HL-60/S4 (cell line): ENCODE results near the gene CLEC5A.
"Not testable (repeated sequence)": the region's sequence is repeated elsewhere in the genome, so short reads cannot be mapped to it uniquely, and the experiment has no call there.

Source experiments
- in situ Hi-C: fragments of 300-500 bp; cut with MboI; formaldehyde crosslinking; loops from 2 replicates; pipeline ENCODE4 v1.14.3; 2022; ENCODE audit warnings: low sequenced_read_pairs

The CLEC5A gene

GRCh38 chr7:141949911-141950310 lies 3.1 kb upstream of the CLEC5A start:
- in situ Hi-C loops: no loop called here

GRCh38 chr7:141949451-141949850 lies 2.7 kb upstream of the CLEC5A start:
- in situ Hi-C loops: no loop called here

GRCh38 chr7:141949021-141949420 lies 2.2 kb upstream of the CLEC5A start:
- in situ Hi-C loops: no loop called here

- in situ Hi-C loops: no loop called here
Observed at GRCh38 chr7:141945356-141945755, 1.4 kb downstream of the CLEC5A start.

GRCh38 chr7:141944811-141945210 lies 2.0 kb downstream of the CLEC5A start:
- in situ Hi-C loops: no loop called here

- in situ Hi-C loops: no loop called here
Observed at GRCh38 chr7:141943846-141944245, 2.9 kb downstream of the CLEC5A start.

GRCh38 chr7:141941075-141941474 lies 5.7 kb downstream of the CLEC5A start:
- in situ Hi-C loops: no loop called here

- in situ Hi-C loops: no loop called here
Observed at GRCh38 chr7:141930211-141930610, 16.6 kb downstream of the CLEC5A start.

GRCh38 chr7:141928845-141929195 lies 18.0 kb downstream of the CLEC5A start:
- in situ Hi-C loops: no loop called here

- in situ Hi-C loops: no loop called here
Observed at GRCh38 chr7:141928146-141928844, 18.5 kb downstream of the CLEC5A start.

GRCh38 chr7:141920281-141920680 lies 26.5 kb downstream of the CLEC5A start:
- in situ Hi-C loops: no loop called here

GRCh38 chr7:141916099-141916498 lies 30.7 kb downstream of the CLEC5A start, which contains the start of gene OR9A4:
OR9A4 (plus strand) TSS chr7:141916399; CDS start chr7:141918876, 2,477 bp downstream.
- in situ Hi-C loops: no loop called here

GRCh38 chr7:141915565-141915964 lies 31.2 kb downstream of the CLEC5A start:
- in situ Hi-C loops: no loop called here

- in situ Hi-C loops: no loop called here
Observed at GRCh38 chr7:141911391-141911790, 35.4 kb downstream of the CLEC5A start.

GRCh38 chr7:141906285-141906684 lies 40.5 kb downstream of the CLEC5A start:
- in situ Hi-C loops: no loop called here

GRCh38 chr7:141899366-141899765 lies 47.4 kb downstream of the CLEC5A start:
- in situ Hi-C loops: not testable (repeated sequence)

GRCh38 chr7:141891336-141891735 lies 55.4 kb downstream of the CLEC5A start:
- in situ Hi-C loops: no loop called here

- in situ Hi-C loops: no loop called here
Observed at GRCh38 chr7:141889321-141889720, 57.5 kb downstream of the CLEC5A start.

- in situ Hi-C loops: no loop called here
Observed at GRCh38 chr7:141884539-141885225, 62.1 kb downstream of the CLEC5A start.

GRCh38 chr7:141880960-141881359 lies 65.8 kb downstream of the CLEC5A start:
- in situ Hi-C loops: no loop called here

- in situ Hi-C loops: no loop called here
Observed at GRCh38 chr7:141877365-141877764, 69.4 kb downstream of the CLEC5A start.
